ENCODE data around the gene SHBG.
"Not testable (repeated sequence)": the region's sequence is repeated elsewhere in the genome, so short reads cannot be mapped to it uniquely, and the experiment has no call there.

SHBG gene

GRCh38 chr17:7591596-7591995, 38.3 kb upstream of the SHBG start:
- ChIA-PET CTCF (no interaction called here), POLR2A (no interaction called here)
- no peak for TF ChIP-seq LEF1 (IDR thresholded peaks at IDR 0.05; ENCODE audit: borderline replicate concordance)
- no peak for TF ChIP-seq FOXK2 (IDR thresholded peaks at IDR 0.05)
- TF ChIP-seq FOXA1 (IDR thresholded peaks at IDR 0.05) = no peak
- no peak for TF ChIP-seq ZNF384 (IDR thresholded peaks at IDR 0.05)
- no peak for TF ChIP-seq PKNOX1 (IDR thresholded peaks at IDR 0.05)
- no peak for DNase-seq (ENCODE audit: extremely low spot score)

GRCh38 chr17:7592422-7593021, 37.4 kb upstream of the SHBG start:
- TF ChIP-seq BHLHE40 (IDR thresholded peaks at IDR 0.05; ENCODE audit: borderline replicate concordance) = no peak
- TF ChIP-seq L3MBTL2 (conservative IDR thresholded peaks at IDR 0.05) = no peak
- no peak for TF ChIP-seq CTBP1 (IDR thresholded peaks at IDR 0.05; ENCODE audit: borderline replicate concordance)
- TF ChIP-seq PKNOX1 (IDR thresholded peaks at IDR 0.05) = no peak
- TF ChIP-seq NFRKB (IDR thresholded peaks at IDR 0.05) = no peak
- TF ChIP-seq ZNF384 (IDR thresholded peaks at IDR 0.05) = no peak
- no peak for TF ChIP-seq LEF1 (IDR thresholded peaks at IDR 0.05; ENCODE audit: borderline replicate concordance)
- DNase-seq (ENCODE audit: extremely low spot score) = no peak
- POLR2A ChIA-PET = interaction anchor here (1.0 to 3.3 kb wide), 3 partner anchors 8 to 94 kb away, joined by 3 to 21 read pairs (median 4); partner anchors contain the start of gene MPDU1
- CTCF ChIA-PET = no interaction called here

- CTCF ChIA-PET = no interaction called here
- POLR2A ChIA-PET = interaction anchor here (1.0 to 3.3 kb wide), 3 partner anchors 8 to 93 kb away, joined by 3 to 21 read pairs (median 4); partner anchors contain the start of gene MPDU1
- no peak for DNase-seq (ENCODE audit: extremely low spot score)
- TF ChIP-seq NFRKB (IDR thresholded peaks at IDR 0.05) = no peak
- TF ChIP-seq PKNOX1 (IDR thresholded peaks at IDR 0.05) = no peak
Observed at GRCh38 chr17:7593296-7593695, 36.6 kb upstream of the SHBG start.

GRCh38 chr17:7597561-7597960, 32.4 kb upstream of the SHBG start:
- CTCF ChIA-PET; DNase-seq (ENCODE audit: extremely low spot score): not testable (repeated sequence)
- POLR2A ChIA-PET = interaction anchor here (1.3 kb wide), 1 partner anchor 14 kb away, joined by 3 read pairs; the partner anchor contains the start of gene MPDU1

- CTCF ChIA-PET = no interaction called here
- DNase-seq (ENCODE audit: extremely low spot score) = no peak
- POLR2A ChIA-PET = no interaction called here
- no peak for TF ChIP-seq SP1 (IDR thresholded peaks at IDR 0.05)
- no peak for TF ChIP-seq FOXM1 (IDR thresholded peaks at IDR 0.05; ENCODE audit: borderline replicate concordance)
Observed at GRCh38 chr17:7606280-7606679, 23.7 kb upstream of the SHBG start.

GRCh38 chr17:7610641-7611040, 19.3 kb upstream of the SHBG start:
- CTCF ChIA-PET = no interaction called here
- no peak for TF ChIP-seq FOXM1 (IDR thresholded peaks at IDR 0.05; ENCODE audit: borderline replicate concordance)
- TF ChIP-seq BHLHE40 (IDR thresholded peaks at IDR 0.05; ENCODE audit: borderline replicate concordance) = no peak
- no peak for TF ChIP-seq FOXA1 (IDR thresholded peaks at IDR 0.05)
- no peak for TF ChIP-seq LEF1 (IDR thresholded peaks at IDR 0.05; ENCODE audit: borderline replicate concordance)
- no peak for TF ChIP-seq L3MBTL2 (conservative IDR thresholded peaks at IDR 0.05)
- TF ChIP-seq FOXK2 (IDR thresholded peaks at IDR 0.05) = no peak
- TF ChIP-seq NFRKB (IDR thresholded peaks at IDR 0.05) = no peak
- no peak for TF ChIP-seq ELF4 (IDR thresholded peaks at IDR 0.05)
- no peak for TF ChIP-seq ZNF384 (IDR thresholded peaks at IDR 0.05)
- TF ChIP-seq CTBP1 (IDR thresholded peaks at IDR 0.05; ENCODE audit: borderline replicate concordance) = no peak
- no peak for TF ChIP-seq PKNOX1 (IDR thresholded peaks at IDR 0.05)
- TF ChIP-seq SUZ12 (IDR thresholded peaks at IDR 0.05) = no peak
- TF ChIP-seq SP1 (IDR thresholded peaks at IDR 0.05) = no peak
- no peak for TF ChIP-seq ARNT (IDR thresholded peaks at IDR 0.05)
- TF ChIP-seq TARDBP (IDR thresholded peaks at IDR 0.05) = no peak
- TF ChIP-seq HDGF (IDR thresholded peaks at IDR 0.05; ENCODE audit: borderline replicate concordance) = no peak
- DNase-seq (ENCODE audit: extremely low spot score) = no peak

GRCh38 chr17:7611635-7612293, 18.2 kb upstream of the SHBG start:
- ChIA-PET POLR2A (interaction anchor here (3.9 to 4.4 kb wide), 2 partner anchors 27 to 76 kb away, joined by 32 to 40 read pairs; partner anchors contain the start of genes MPDU1, TP53 and WRAP53), CTCF (no interaction called here)
- DNase-seq (ENCODE audit: extremely low spot score) = no peak
- TF ChIP-seq TARDBP (IDR thresholded peaks at IDR 0.05) (no peak), ZNF384 (IDR thresholded peaks at IDR 0.05) (no peak), NFRKB (IDR thresholded peaks at IDR 0.05) (no peak), CTBP1 (IDR thresholded peaks at IDR 0.05; ENCODE audit: borderline replicate concordance) (no peak)

More at GRCh38 chr17:7610641-7611040, 19.3 kb upstream of the SHBG start:
- POLR2A ChIA-PET = no interaction called here
